HepG2 (cell line): ENCODE results near the gene CDC42SE1. TPM values are rescaled to one million over a fixed set of nuclear protein-coding genes. Genes with fewer than 3 reads are reported as not detected.

ENCODE experiments used
- ETV5 ChIP-seq: IDR thresholded peaks from 2 replicates; pipeline ENCODE4 v1.6.1; 2018; ENCODE audit warnings: missing biosample characterization, missing genetic modification reagents, inconsistent platforms, borderline replicate concordance
- FOXJ3 ChIP-seq: sonication (generic); formaldehyde crosslinking; IDR thresholded peaks from 2 replicates; pipeline ENCODE4 v1.4.0; 2020; ENCODE audit warnings: missing genetic modification reagents, mild to moderate bottlenecking, borderline replicate concordance
- JARID2 ChIP-seq: sonication (generic); formaldehyde crosslinking; IDR thresholded peaks from 2 replicates; pipeline ENCODE4 v1.8.1; 2023; ENCODE audit warnings: missing genetic modification reagents, inconsistent platforms; ENCODE audit not compliant: insufficient replicate concordance
- KDM2A ChIP-seq: sonication (generic); formaldehyde crosslinking; IDR thresholded peaks from 2 replicates; pipeline ENCODE4 v1.4.0; 2020; ENCODE audit warnings: low read depth, missing genetic modification reagents, borderline replicate concordance
- PITX1 ChIP-seq: sonication (generic); formaldehyde crosslinking; IDR thresholded peaks from 2 replicates; pipeline ENCODE4 v1.5.1; 2020; ENCODE audit warnings: mild to moderate bottlenecking, missing genetic modification reagents
- RAD21 ChIP-seq: fragments of 450-650 bp; formaldehyde crosslinking; IDR thresholded peaks from 2 replicates; pipeline ENCODE4 v1.5.0; 2020; ENCODE audit warnings: mild to moderate bottlenecking
- STAG1 ChIP-seq: sonication (generic); formaldehyde crosslinking; IDR thresholded peaks from 2 replicates; pipeline ENCODE4 v1.4.0; 2020; ENCODE audit warnings: missing genetic modification reagents
- ZNF263 ChIP-seq: sonication (generic); formaldehyde crosslinking; IDR thresholded peaks from 2 replicates; pipeline ENCODE4 v1.4.0; 2020; ENCODE audit warnings: missing genetic modification reagents
- ZNF33B ChIP-seq: sonication (generic); formaldehyde crosslinking; IDR thresholded peaks from 2 replicates; pipeline ENCODE4 v1.5.1; 2020; ENCODE audit warnings: mild to moderate bottlenecking, missing genetic modification reagents
- polyA plus RNA-seq, 8 experiments: library from polyadenylated mRNA; depleted of rRNA in 3 of 8; stranded (reverse) in 7 of 8; unstranded in 1 of 8; fragments of >200 nt; fragmentation: Illumina TruSeq in 4 of 8; extraction: Trizol in 4 of 8; gene quantifications; 2 replicates each; pipeline versions ENCODE4 v1.2.1 to v1.2.3, GENCODE V29; 2011 to 2016; ENCODE audit warnings: low read depth in 4 of 8, missing spikeins in 1 of 8, mixed read lengths in 1 of 8; ENCODE audit not compliant: insufficient read depth in 1 of 8
- total RNA-seq, 5 experiments: library from RNA; depleted of rRNA; stranded (reverse); fragments of >200 nt; fragmentation: Illumina TruSeq; extraction: Trizol; gene quantifications; 2 replicates each; pipeline ENCODE4 v1.2.3, GENCODE V29; 2016; ENCODE audit warnings: low read depth in 1 of 5
- TF ChIP-seq, protein P1 (sequence below), 2 experiments: IDR thresholded peaks; 2 replicates each; pipeline ENCODE4 v1.6.1; 2011 to 2012; ENCODE audit warnings: low read length in 2 of 2, borderline replicate concordance in 1 of 2, low read depth in 1 of 2, mild to moderate bottlenecking in 1 of 2, moderate library complexity in 1 of 2
- TF ChIP-seq, protein P2 (sequence below): IDR thresholded peaks from 2 replicates; pipeline ENCODE4 v1.6.1; 2016; ENCODE audit warnings: low read depth
- TF ChIP-seq, protein P3 (sequence below): sonication (generic); formaldehyde crosslinking; IDR thresholded peaks from 2 replicates; pipeline ENCODE4 v1.4.0; 2020; ENCODE audit warnings: missing genetic modification reagents
- TF ChIP-seq, protein P4 (sequence below): IDR thresholded peaks from 2 replicates; pipeline ENCODE4 v1.6.1; 2016; ENCODE audit warnings: missing compliant biosample characterization, missing genetic modification reagents, borderline replicate concordance
- TF ChIP-seq, protein P5 (sequence below): sonication (generic); formaldehyde crosslinking; IDR thresholded peaks from 2 replicates; pipeline ENCODE4 v1.4.0; 2020; ENCODE audit warnings: missing genetic modification reagents
- TF ChIP-seq, protein P6 (sequence below): sonication (generic); formaldehyde crosslinking; IDR thresholded peaks from 2 replicates; pipeline ENCODE4 v1.4.0; 2020; ENCODE audit warnings: mild to moderate bottlenecking, low read depth, missing genetic modification reagents

Gene CDC42SE1
- total and polyA plus RNA-seq, 2 of the 13 experiments (the other 11 are each of a cell fraction or from before 2014, with no cell fraction given): 17.6 to 17.9 TPM

DNA sequence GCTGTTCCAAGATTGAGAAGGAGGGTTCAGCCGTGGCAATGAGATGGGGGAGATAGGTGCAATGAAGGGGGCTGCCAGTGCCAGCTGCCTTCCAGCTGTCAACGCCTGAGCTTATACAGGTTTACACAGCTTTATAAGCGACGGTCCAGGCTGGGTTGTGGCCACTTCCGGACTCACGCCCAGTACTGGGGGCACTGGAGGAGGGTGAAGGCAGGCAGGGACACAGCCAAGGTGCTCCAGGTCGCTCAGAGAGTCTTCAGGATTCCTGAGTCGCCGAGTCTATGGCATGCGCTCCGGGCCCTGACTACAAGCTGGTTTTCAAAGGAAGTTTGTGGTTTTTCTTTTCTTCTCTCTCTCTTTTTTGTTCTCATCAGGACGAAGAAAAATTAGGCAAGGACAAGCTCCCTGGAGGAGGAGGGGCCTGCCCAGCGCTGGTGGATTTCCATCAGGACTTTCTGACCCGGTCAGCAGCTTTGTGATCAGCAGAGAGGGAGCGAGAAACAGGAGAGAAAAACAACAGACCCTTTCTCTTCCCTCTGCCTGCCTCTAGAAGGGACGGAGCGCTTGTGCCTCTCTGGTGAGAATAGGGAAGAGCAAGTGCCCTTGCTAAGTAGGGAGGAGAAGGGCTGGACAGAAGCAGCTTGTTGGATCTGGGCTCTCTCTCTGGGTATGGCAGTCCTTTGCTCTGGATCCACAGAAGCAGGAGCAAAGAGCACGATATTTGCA is 52.9 kb downstream of the CDC42SE1 start, which contains the start of gene MINDY1 (continued):
- TF ChIP-seq, protein P1, sequence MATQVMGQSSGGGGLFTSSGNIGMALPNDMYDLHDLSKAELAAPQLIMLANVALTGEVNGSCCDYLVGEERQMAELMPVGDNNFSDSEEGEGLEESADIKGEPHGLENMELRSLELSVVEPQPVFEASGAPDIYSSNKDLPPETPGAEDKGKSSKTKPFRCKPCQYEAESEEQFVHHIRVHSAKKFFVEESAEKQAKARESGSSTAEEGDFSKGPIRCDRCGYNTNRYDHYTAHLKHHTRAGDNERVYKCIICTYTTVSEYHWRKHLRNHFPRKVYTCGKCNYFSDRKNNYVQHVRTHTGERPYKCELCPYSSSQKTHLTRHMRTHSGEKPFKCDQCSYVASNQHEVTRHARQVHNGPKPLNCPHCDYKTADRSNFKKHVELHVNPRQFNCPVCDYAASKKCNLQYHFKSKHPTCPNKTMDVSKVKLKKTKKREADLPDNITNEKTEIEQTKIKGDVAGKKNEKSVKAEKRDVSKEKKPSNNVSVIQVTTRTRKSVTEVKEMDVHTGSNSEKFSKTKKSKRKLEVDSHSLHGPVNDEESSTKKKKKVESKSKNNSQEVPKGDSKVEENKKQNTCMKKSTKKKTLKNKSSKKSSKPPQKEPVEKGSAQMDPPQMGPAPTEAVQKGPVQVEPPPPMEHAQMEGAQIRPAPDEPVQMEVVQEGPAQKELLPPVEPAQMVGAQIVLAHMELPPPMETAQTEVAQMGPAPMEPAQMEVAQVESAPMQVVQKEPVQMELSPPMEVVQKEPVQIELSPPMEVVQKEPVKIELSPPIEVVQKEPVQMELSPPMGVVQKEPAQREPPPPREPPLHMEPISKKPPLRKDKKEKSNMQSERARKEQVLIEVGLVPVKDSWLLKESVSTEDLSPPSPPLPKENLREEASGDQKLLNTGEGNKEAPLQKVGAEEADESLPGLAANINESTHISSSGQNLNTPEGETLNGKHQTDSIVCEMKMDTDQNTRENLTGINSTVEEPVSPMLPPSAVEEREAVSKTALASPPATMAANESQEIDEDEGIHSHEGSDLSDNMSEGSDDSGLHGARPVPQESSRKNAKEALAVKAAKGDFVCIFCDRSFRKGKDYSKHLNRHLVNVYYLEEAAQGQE (IDR thresholded peaks at IDR 0.05; ENCODE audit: borderline replicate concordance in 1 of 2, low read depth in 1 of 2, low read length in 2 of 2): 0 out of 4 replicates have a peak, but pooled peaks of 1 of the 2 experiments have one; percentile 36
- TF ChIP-seq ETV5: peak; percentile 46; the same call in 1 of the 2 replicates
- TF ChIP-seq KDM2A: peak; percentile 41; the same call in 1 of the 2 replicates
- TF ChIP-seq ZNF33B (CRISPR knock-in tag): no peak
- TF ChIP-seq, protein P2, sequence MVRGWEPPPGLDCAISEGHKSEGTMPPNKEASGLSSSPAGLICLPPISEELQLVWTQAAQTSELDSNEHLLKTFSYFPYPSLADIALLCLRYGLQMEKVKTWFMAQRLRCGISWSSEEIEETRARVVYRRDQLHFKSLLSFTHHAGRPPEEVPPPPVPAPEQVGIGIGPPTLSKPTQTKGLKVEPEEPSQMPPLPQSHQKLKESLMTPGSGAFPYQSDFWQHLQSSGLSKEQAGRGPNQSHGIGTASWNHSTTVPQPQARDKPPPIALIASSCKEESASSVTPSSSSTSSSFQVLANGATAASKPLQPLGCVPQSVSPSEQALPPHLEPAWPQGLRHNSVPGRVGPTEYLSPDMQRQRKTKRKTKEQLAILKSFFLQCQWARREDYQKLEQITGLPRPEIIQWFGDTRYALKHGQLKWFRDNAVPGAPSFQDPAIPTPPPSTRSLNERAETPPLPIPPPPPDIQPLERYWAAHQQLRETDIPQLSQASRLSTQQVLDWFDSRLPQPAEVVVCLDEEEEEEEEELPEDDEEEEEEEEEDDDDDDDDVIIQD (CRISPR knock-in tag): 0 out of 2 replicates have a peak, but pooled peaks have one; percentile 46
- TF ChIP-seq, protein P3, sequence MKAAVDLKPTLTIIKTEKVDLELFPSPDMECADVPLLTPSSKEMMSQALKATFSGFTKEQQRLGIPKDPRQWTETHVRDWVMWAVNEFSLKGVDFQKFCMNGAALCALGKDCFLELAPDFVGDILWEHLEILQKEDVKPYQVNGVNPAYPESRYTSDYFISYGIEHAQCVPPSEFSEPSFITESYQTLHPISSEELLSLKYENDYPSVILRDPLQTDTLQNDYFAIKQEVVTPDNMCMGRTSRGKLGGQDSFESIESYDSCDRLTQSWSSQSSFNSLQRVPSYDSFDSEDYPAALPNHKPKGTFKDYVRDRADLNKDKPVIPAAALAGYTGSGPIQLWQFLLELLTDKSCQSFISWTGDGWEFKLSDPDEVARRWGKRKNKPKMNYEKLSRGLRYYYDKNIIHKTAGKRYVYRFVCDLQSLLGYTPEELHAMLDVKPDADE (CRISPR knock-in tag): no peak
- TF ChIP-seq, protein P4, sequence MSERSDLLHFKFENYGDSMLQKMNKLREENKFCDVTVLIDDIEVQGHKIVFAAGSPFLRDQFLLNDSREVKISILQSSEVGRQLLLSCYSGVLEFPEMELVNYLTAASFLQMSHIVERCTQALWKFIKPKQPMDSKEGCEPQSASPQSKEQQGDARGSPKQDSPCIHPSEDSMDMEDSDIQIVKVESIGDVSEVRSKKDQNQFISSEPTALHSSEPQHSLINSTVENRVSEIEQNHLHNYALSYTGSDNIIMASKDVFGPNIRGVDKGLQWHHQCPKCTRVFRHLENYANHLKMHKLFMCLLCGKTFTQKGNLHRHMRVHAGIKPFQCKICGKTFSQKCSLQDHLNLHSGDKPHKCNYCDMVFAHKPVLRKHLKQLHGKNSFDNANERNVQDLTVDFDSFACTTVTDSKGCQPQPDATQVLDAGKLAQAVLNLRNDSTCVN (CRISPR knock-in tag): peak; percentile 91
- TF ChIP-seq PITX1 (CRISPR knock-in tag): 0 out of 2 replicates have a peak, but pooled peaks have one; percentile 41
- TF ChIP-seq FOXJ3 (CRISPR knock-in tag): peak; percentile 16; the same call in 1 of the 2 replicates
- TF ChIP-seq JARID2 (CRISPR knock-in tag): peak; percentile 53
- TF ChIP-seq, protein P5, sequence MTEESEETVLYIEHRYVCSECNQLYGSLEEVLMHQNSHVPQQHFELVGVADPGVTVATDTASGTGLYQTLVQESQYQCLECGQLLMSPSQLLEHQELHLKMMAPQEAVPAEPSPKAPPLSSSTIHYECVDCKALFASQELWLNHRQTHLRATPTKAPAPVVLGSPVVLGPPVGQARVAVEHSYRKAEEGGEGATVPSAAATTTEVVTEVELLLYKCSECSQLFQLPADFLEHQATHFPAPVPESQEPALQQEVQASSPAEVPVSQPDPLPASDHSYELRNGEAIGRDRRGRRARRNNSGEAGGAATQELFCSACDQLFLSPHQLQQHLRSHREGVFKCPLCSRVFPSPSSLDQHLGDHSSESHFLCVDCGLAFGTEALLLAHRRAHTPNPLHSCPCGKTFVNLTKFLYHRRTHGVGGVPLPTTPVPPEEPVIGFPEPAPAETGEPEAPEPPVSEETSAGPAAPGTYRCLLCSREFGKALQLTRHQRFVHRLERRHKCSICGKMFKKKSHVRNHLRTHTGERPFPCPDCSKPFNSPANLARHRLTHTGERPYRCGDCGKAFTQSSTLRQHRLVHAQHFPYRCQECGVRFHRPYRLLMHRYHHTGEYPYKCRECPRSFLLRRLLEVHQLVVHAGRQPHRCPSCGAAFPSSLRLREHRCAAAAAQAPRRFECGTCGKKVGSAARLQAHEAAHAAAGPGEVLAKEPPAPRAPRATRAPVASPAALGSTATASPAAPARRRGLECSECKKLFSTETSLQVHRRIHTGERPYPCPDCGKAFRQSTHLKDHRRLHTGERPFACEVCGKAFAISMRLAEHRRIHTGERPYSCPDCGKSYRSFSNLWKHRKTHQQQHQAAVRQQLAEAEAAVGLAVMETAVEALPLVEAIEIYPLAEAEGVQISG (CRISPR knock-in tag): 0 out of 2 replicates have a peak, but pooled peaks have one; percentile 46
- TF ChIP-seq ZNF263 (CRISPR knock-in tag): peak; percentile 94
- peak; percentile 67 for TF ChIP-seq STAG1 (CRISPR knock-in tag)
- TF ChIP-seq, protein P6, sequence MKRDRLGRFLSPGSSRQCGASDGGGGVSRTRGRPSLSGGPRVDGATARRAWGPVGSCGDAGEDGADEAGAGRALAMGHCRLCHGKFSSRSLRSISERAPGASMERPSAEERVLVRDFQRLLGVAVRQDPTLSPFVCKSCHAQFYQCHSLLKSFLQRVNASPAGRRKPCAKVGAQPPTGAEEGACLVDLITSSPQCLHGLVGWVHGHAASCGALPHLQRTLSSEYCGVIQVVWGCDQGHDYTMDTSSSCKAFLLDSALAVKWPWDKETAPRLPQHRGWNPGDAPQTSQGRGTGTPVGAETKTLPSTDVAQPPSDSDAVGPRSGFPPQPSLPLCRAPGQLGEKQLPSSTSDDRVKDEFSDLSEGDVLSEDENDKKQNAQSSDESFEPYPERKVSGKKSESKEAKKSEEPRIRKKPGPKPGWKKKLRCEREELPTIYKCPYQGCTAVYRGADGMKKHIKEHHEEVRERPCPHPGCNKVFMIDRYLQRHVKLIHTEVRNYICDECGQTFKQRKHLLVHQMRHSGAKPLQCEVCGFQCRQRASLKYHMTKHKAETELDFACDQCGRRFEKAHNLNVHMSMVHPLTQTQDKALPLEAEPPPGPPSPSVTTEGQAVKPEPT (CRISPR knock-in tag): no peak
- peak; percentile 78 for TF ChIP-seq RAD21 (CRISPR knock-in tag)
